ENCODE data around the gene GALK2.
"Not testable (repeated sequence)": the region's sequence is repeated elsewhere in the genome, so short reads cannot be mapped to it uniquely, and the experiment has no call there.

GALK2 gene

GRCh38 chr15:49215768-49216739 is 46.0 kb downstream of the GALK2 start:
- no peak for FAIRE-seq
- peak; percentile 10 for DNase-seq (ENCODE audit: low spot score)

DNA sequence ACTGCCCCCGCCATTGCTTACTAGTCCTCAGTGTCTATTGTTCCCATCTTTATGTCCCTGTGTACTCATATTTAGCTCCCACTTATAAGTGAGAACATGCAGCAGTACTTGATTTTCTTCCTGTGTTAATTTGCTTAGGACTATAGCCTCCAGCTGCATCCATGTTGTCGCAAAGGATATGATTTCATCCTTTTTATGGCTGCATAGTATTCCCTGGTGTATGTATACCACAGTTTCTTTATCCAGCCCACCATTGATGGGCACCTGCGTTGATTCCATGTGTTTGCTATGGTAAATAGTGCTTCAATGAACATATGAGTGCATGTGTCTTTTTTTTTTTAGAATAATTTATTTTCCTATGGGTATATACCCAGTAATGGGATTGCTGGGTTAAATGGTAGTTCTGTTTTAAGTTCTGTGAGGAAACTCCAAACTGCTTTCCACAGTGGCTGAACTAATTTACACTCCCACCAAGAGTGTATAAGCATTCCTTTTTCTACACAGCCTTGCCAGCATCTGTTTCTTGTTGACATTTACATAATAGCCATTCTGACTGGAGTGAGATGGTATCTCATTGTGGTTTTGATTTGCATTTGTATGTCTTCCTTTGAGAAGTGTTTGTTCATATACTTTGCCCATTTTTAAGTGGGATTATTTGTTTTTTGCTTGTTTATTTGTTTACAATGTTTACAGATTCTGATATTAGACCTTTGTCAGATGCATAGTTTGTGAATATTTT is 53.7 kb downstream of the GALK2 start:
- DNase-seq (ENCODE audit: low spot score) (no peak), FAIRE-seq (no peak)

GRCh38 chr15:49225572-49226281 is 55.7 kb downstream of the GALK2 start:
- no peak for DNase-seq (ENCODE audit: low spot score)
- no peak for FAIRE-seq

DNA sequence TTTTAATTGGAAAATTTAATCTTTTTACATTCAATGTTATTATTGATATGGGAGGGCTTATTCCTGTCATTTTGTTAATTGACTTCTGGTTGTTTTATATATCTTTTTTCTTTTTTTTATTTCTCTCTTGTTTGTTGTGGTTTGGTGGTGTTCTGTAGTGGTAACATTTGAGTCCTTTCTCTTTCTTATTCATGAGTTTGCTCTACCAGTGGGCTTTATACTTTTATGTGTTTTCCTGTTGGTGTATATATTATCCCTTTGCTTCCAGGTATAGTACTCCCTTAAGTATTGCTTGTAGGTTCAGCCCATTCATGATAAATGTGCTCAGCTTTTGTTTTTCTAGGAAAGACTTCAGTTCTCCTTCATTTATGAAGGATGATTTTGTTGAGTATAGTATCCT is 57.6 kb downstream of the GALK2 start:
- no peak for FAIRE-seq

GRCh38 chr15:49229922-49230321 is 59.9 kb downstream of the GALK2 start:
- DNase-seq (ENCODE audit: low spot score) (no peak), FAIRE-seq (no peak)

More for the DNA sequence above, 57.6 kb downstream of the GALK2 start:
- no peak for DNase-seq (ENCODE audit: low spot score)

DNA sequence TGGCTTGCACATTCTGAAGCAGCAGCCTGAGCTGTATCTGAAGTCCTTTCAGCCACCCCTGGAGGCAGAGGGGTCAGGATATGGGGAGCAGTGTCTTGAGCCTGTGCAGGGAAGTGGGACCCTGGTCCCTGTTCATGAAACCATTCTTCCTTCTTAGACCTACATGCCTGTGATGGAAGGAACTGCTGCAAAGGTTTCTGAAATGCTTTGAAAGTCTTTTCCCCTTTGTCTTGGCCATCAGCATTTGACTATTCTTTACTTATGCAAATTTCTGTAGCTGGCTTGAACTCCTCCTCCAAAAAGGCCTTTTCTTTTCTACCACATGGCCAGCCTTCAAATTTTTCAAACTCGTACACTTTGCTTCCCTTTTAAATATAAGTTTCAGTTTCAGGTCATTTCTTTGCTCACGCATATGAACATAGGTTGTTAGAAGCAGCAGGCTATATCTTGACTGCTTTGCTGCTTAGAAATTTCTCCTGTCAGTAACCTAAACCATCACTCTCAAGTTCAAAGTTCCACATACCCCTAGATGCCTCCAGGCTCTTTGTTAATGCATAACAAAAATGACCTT is 62.3 kb downstream of the GALK2 start:
- DNase-seq (ENCODE audit: low spot score) (no peak), FAIRE-seq (no peak)

DNA sequence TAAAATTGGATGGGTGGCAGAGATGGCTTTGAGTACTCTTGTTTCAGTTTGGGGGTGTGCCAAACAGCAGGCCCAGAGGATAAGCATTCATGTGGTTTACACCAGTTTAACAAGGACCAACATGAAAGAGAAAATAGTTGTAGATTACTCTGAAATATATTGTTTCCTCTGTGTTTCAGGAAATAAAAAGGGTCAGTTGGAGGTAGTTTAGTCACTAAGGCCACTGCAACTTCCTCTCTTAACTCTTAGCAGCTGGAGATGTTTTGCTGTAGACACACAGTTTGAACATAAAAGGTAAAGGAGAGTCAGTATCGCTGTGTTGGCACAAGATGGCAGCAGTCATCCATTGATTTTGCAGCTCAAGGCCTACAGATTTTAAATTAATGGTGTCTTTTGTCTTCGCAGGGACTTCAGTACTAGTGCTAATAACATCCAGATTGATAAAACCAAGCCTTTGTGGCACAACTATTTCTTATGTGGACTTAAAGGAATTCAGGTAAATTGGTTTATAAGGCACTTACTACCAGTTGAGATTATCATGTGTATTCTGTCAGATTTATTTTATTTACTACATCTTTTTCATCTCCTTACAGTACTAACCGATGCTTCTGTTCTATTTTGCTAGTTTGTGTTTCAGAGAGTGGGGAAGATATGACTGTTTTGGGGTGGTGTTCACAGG is 65.5 kb downstream of the GALK2 start:
- DNase-seq (ENCODE audit: low spot score) (peak; percentile 21), FAIRE-seq (no peak)

DNA sequence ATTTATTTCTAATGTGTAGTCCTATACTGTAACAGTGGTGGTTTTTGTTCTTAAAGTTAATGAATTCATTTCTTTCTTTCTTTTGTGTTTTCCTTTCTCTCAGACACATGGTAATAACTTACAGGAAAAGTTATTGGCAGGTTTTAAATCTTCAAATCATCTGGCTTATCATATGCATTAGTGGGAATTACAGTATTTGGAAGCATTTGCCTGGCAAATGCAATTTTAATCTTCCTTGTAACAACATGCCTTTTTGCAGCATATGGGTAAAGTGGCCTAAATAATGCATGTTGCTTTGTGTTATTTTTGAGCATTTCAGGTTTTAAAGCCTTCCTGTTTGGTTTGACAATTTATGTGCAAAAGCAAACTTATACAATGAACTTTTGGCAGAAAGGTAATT is 66.8 kb downstream of the GALK2 start:
- no peak for DNase-seq (ENCODE audit: low spot score)
- no peak for FAIRE-seq

- no peak for DNase-seq (ENCODE audit: low spot score)
- FAIRE-seq, result no peak
Measured at GRCh38 chr15:49238342-49238741, 68.3 kb downstream of the GALK2 start.

DNA sequence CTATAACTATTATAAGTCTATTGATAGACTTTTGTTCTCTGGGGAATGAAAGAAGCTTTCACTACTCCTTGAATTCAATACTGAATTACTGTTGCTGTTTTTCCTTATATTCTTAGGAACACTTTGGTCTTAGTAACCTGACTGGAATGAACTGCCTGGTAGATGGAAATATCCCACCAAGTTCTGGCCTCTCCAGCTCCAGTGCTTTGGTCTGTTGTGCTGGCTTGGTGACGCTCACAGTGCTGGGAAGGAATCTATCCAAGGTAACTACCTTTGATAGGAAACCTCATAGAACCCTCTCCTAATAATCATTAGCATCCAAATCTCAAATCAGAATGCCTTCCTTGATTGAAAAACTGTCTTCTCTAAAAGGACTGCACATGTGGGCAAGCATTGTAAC is 69.1 kb downstream of the GALK2 start:
- FAIRE-seq, result no peak
- DNase-seq (ENCODE audit: low spot score), result no peak

GRCh38 chr15:49242820-49243219 is 72.8 kb downstream of the GALK2 start:
- FAIRE-seq, result no peak
- peak; percentile 49 for DNase-seq (ENCODE audit: low spot score)

GRCh38 chr15:49247556-49248110 is 77.6 kb downstream of the GALK2 start:
- FAIRE-seq (no peak), DNase-seq (ENCODE audit: low spot score) (no peak)

GRCh38 chr15:49248291-49248690 is 78.2 kb downstream of the GALK2 start:
- no peak for FAIRE-seq
- DNase-seq (ENCODE audit: low spot score), result no peak

- DNase-seq (ENCODE audit: low spot score), result no peak
- no peak for FAIRE-seq
Measured at GRCh38 chr15:49255966-49256759, 86.1 kb downstream of the GALK2 start.

- DNase-seq (ENCODE audit: low spot score); FAIRE-seq: not testable (repeated sequence)
Measured at GRCh38 chr15:49265117-49265516, 95.1 kb downstream of the GALK2 start.

DNA sequence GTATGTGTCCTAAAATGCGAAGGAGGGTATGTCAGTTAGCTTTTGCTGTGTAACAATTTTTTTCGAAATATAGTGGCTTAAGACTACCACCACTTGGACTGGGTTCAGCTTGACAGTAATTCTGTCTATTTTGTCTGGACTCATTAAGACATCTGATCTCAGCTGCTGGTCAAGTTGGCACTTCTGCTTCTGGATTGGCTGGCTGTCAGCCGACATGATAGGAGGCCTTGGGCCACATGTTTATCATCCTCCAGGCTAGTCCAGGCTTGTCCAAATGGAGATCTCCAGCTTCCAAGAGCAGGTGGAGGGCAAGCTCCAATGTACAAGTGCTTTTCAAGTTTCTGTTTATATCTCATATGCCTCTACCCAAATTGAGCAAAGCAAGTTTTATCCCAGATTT is 95.9 kb downstream of the GALK2 start:
- DNase-seq (ENCODE audit: low spot score) (no peak), FAIRE-seq (no peak)

DNA sequence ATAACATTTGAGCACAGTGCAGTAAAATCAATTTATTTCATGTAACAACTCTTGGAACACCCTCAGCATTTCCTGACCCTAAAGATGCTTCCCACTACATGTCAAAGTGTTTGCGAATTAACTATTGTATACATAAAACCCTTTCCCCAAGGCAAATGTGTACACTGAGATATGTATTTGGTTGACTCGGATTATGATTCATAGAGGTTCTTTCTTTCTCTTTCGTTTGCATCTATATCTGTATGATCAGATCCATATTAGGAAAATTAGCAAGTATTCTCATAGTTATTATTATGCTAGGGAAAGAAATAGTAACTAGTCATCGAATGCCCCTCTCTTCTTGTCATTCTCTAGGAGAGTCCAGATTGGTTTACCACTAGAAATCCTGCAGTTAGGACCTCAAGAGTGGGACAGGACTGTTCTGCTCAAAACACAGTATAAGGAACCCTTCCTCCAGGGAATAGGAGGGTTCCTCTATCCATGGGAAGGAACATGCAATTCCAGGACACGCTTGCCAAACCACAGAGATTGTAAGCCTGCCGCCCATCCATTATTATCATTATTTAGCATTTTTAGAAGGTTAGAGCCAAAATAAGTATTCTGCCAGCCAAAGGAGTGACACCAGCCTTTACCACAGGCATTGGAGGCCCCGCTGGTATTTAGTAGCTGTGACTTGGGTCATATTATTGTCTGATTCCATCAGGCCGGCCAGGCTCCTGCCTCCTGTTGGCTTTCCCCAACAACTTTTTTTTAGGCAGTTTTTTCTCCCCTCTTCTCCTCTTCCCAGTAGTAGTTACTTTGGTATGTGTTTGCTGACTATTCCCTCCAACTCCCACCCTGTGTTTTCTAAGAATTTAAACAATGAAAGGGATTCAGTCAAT is 100.7 kb downstream of the GALK2 start:
- DNase-seq (ENCODE audit: low spot score) (no peak), FAIRE-seq (no peak)

DNA sequence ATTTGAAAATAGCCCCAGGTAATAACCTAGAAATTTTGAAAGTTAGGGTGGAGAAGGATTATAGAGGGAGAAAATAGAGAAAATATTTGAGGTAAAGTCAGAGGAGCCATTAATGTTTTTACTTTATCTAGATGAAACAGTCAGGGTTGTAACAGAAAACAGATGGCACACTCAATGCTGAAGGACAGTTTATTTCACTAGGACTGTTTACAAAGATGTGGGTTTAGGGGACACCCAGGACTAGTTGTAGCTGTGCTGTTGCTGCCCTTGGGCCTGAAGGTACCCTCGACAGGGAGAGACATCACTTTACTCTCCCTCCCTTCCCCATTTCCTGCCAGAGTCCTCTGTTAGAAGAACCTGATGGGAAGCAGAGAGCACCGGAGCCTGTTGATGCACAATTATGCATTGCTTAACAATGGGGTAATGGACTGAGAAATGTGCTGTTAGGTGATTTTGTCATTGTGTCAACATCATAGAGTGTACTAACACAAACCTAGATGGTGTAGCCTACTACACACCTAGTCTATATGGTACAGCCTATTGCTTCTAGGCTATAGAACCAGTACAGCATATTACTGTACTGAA is 103.8 kb downstream of the GALK2 start:
- FAIRE-seq, result no peak
- DNase-seq (ENCODE audit: low spot score), result no peak

All from urothelium cell line (cell line).